ENCODE measurements around the gene ADAM17.

DNA sequence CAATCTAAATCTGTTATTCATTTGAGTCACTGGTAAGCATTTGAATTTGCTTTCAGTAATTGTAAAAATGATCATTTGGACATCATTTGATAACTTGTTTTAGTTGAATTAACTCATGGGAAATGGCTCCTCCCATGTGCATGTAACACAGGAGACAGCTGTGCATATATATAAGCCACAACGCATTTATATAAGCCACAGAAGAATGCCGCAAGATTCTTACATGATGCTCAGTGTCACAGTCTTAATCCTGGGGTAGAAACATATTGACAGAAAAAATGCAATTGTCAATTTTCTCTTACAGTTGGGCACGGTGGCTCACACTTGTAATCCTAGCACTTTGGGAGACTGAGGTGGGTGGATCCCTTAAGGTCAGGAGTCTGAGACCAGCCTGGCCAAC, 94.6 kb downstream of the ADAM17 start:
- TF ChIP-seq, protein P1, sequence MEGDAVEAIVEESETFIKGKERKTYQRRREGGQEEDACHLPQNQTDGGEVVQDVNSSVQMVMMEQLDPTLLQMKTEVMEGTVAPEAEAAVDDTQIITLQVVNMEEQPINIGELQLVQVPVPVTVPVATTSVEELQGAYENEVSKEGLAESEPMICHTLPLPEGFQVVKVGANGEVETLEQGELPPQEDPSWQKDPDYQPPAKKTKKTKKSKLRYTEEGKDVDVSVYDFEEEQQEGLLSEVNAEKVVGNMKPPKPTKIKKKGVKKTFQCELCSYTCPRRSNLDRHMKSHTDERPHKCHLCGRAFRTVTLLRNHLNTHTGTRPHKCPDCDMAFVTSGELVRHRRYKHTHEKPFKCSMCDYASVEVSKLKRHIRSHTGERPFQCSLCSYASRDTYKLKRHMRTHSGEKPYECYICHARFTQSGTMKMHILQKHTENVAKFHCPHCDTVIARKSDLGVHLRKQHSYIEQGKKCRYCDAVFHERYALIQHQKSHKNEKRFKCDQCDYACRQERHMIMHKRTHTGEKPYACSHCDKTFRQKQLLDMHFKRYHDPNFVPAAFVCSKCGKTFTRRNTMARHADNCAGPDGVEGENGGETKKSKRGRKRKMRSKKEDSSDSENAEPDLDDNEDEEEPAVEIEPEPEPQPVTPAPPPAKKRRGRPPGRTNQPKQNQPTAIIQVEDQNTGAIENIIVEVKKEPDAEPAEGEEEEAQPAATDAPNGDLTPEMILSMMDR (conservative IDR thresholded peaks at IDR 0.05) = no peak
- TF ChIP-seq ZFX (IDR thresholded peaks at IDR 0.05) = no peak

Data from C4-2B (cell line).